Progenitor cell of endocrine pancreas (in vitro differentiated cells): ENCODE measurements around the gene ZNF66. TPM values are rescaled to one million over a fixed set of nuclear protein-coding genes. Genes with fewer than 3 reads are reported as not detected.
"Not testable (repeated sequence)": the region's sequence is repeated elsewhere in the genome, so short reads cannot be mapped to it uniquely, and the experiment has no call there.

ENCODE experiments used
- DNase-seq: peaks from one replicate; pipeline ENCODE4 v3.0.0; 2021; ENCODE audit warnings: low spot score; ENCODE audit not compliant: unreplicated experiment
- H3K27ac Mint-ChIP-seq: 2 replicates; pipeline ENCODE4 v1.8.0; 2021; ENCODE audit warnings: mild to moderate bottlenecking, moderate library complexity, mixed read lengths
- H3K27me3 Mint-ChIP-seq: 2 replicates; pipeline ENCODE4 v1.8.0; 2021; ENCODE audit warnings: mixed read lengths
- H3K36me3 Mint-ChIP-seq: 2 replicates; pipeline ENCODE4 v1.8.0; 2022; ENCODE audit warnings: mixed read lengths; ENCODE audit not compliant: insufficient read depth
- H3K4me1 Mint-ChIP-seq: 2 replicates; pipeline ENCODE4 v1.8.0; 2021; ENCODE audit warnings: low read depth, mixed read lengths
- H3K4me3 Mint-ChIP-seq: 2 replicates; pipeline ENCODE4 v1.8.0; 2021; ENCODE audit warnings: low read depth, mild to moderate bottlenecking, moderate library complexity, mixed read lengths
- H3K9me3 Mint-ChIP-seq: 2 replicates; pipeline ENCODE4 v1.8.0; 2021; ENCODE audit warnings: low read depth, mixed read lengths
- CTCF ChIP-seq: fragments of 200-600 bp; sonication (generic); IDR thresholded peaks from one replicate; pipeline ENCODE4 v1.5.0; 2021; ENCODE audit warnings: antibody characterized with exemption, mild to moderate bottlenecking; ENCODE audit not compliant: unreplicated experiment
- long read RNA-seq: library from polyadenylated mRNA; unstranded; transcript quantifications from one replicate; pipeline ENCODE4 v2.0.0, GENCODE V29; 2020
- total RNA-seq: library from RNA; stranded (reverse); gene quantifications from 2 replicates; pipeline ENCODE4 v1.2.1, GENCODE V29; 2021

ZNF66 gene
- 30.6 and 31.2 TPM in 2 replicates for total RNA-seq
- long read RNA-seq, transcript ZNF66-201 (4 exons, 1,745 nt) = major isoform, 21 of 46 reads
- long read RNA-seq, transcript ZNF66-203 (4 exons, 757 nt) = minor isoform, 5 of 46 reads
- long read RNA-seq, partial matches to known transcripts = 9 of 46 reads
- long read RNA-seq, other reads (novel, unspliced or antisense) = 11 of 46 reads

- TF ChIP-seq CTCF = no peak
Observed at GRCh38 chr19:20776083-20777076, at the start of gene ZNF66. Gene ZNF66, plus strand, starts transcription at chr19:20776304. Its CDS starts 144 bp downstream, at chr19:20776448.

GRCh38 chr19:20750169-20750568 is 25.9 kb upstream of the ZNF66 start:
- not testable (repeated sequence) for H3K9me3 Mint-ChIP-seq, H3K27ac Mint-ChIP-seq, DNase-seq, H3K4me1 Mint-ChIP-seq, H3K36me3 Mint-ChIP-seq, H3K4me3 Mint-ChIP-seq, H3K27me3 Mint-ChIP-seq

More at GRCh38 chr19:20776083-20777076, at the start of gene ZNF66:
- Mint-ChIP-seq H3K4me1 (peaks cover 27% of the 10 kb centered on the region), H3K27me3 (no peaks in the 10 kb centered on the region), H3K27ac (peak within 1 kb of the TSS; percentile 99), H3K4me3 (peak within 1 kb of the TSS; percentile 100), H3K36me3 (peaks cover 15% of the 10 kb centered on the region), H3K9me3 (no peaks in the 10 kb centered on the region)
- DNase-seq = peak; percentile 95

GRCh38 chr19:20752291-20752690 is 23.8 kb upstream of the ZNF66 start:
- DNase-seq, H3K27me3 Mint-ChIP-seq, H3K4me3 Mint-ChIP-seq, H3K4me1 Mint-ChIP-seq, H3K9me3 Mint-ChIP-seq, H3K27ac Mint-ChIP-seq, H3K36me3 Mint-ChIP-seq: not testable (repeated sequence)

- not testable (repeated sequence) for H3K36me3 Mint-ChIP-seq, H3K27me3 Mint-ChIP-seq, H3K4me1 Mint-ChIP-seq, H3K27ac Mint-ChIP-seq, H3K4me3 Mint-ChIP-seq, DNase-seq
- H3K9me3 Mint-ChIP-seq = peaks cover 27% of the 10 kb centered on the region
Observed at GRCh38 chr19:20769225-20769736, 6.8 kb upstream of the ZNF66 start.

- H3K27me3 Mint-ChIP-seq = no peaks in the 10 kb centered on the region
- no peak for DNase-seq
- peaks cover 6% of the 10 kb centered on the region for H3K9me3 Mint-ChIP-seq
- no peak overlapping the region for H3K4me3 Mint-ChIP-seq
- H3K36me3 Mint-ChIP-seq = peaks cover 46% of the 10 kb centered on the region
- no peak overlapping the region for H3K27ac Mint-ChIP-seq
- peaks cover 3% of the 10 kb centered on the region for H3K4me1 Mint-ChIP-seq
- TF ChIP-seq CTCF = no peak
Observed at GRCh38 chr19:20787786-20788185, 11.7 kb downstream of the ZNF66 start.

- Mint-ChIP-seq H3K4me1 (no peaks in the 10 kb centered on the region), H3K9me3 (peaks cover 14% of the 10 kb centered on the region), H3K4me3 (no peak overlapping the region), H3K36me3 (peaks cover 60% of the 10 kb centered on the region), H3K27me3 (no peaks in the 10 kb centered on the region), H3K27ac (no peak overlapping the region)
- no peak for DNase-seq
- TF ChIP-seq CTCF = no peak
Observed at GRCh38 chr19:20791806-20792205, 15.7 kb downstream of the ZNF66 start.

DNA sequence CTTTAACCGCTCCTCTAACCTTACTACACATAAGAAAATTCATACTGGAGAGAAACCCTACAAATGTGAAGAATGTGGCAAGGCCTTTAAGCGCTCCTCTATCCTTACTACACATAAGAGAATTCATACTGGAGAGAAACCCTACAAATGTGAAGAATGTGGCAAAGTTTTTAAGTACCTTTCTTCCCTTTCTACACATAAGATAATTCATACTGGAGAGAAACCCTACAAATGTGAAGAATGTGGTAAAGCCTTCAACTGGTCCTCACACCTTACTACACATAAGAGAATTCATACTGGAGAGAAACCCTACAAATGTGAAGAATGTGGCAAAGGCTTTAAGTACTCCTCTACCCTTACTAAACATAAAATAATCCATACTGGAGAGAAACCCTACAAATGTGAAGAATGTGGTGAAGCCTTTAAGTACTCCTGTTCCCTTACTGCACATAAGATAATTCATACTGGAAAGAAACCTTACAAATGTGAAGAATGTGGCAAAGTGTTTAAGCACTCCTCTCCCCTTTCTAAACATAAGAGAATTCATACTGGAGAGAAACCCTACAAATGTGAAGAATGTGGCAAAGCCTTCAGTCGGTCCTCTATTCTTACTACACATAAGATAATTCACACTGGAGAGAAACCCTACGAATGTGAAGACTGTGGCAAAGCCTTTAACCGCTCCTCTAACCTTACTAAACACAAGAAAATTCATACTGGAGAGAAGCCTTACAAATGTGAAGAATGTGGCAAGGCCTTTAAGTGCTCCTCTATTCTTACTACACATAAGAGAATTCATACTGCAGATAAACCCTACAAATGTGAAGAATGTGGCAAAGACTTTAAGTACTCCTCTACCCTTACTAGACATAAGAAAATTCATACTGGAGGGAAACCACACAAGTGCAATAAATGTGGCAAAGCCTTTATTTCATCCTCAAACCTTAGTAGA is 30.5 kb downstream of the ZNF66 start:
- H3K4me3 Mint-ChIP-seq, H3K4me1 Mint-ChIP-seq, DNase-seq, H3K27me3 Mint-ChIP-seq: not testable (repeated sequence)
- peaks cover 43% of the 10 kb centered on the region for H3K9me3 Mint-ChIP-seq
- H3K27ac Mint-ChIP-seq = peak overlapping the region; percentile 78
- H3K36me3 Mint-ChIP-seq = peaks cover 73% of the 10 kb centered on the region
